ENCODE results near the gene FNIP1. TPM values are rescaled to one million over a fixed set of nuclear protein-coding genes. Genes with fewer than 3 reads are reported as not detected.
"Not testable (repeated sequence)": the region's sequence is repeated elsewhere in the genome, so short reads cannot be mapped to it uniquely, and the experiment has no call there.

The FNIP1 gene
- total RNA-seq, 5 donors from 2014 or later (not counting 1 experiment from before 2014, with no cell fraction given) = 26.7 to 32.7 (median 27.7) TPM

GRCh38 chr5:131782717-131783116, 14.1 kb downstream of the FNIP1 start:
- H3K4me1 ChIP-seq (ENCODE audit: control insufficient read depth in 1 of 2, extremely low read depth in 1 of 2, insufficient read depth in 2 of 2, low read length in 2 of 2) = peaks cover 0 to 2% of the 10 kb centered on the region in 2 experiments
- no peak for ATAC-seq (replicated peaks in 1 of 4)
- no peaks in the 10 kb centered on the region for H3K27me3 ChIP-seq (replicated peaks in 1 of 2; ENCODE audit: control insufficient read depth in 2 of 2, extremely low read depth in 1 of 2, insufficient read depth in 2 of 2, low read length in 1 of 2)
- CTCF ChIA-PET = interaction anchor here in 1 of 2 donors (0.7 kb wide), 1 partner anchor 54 kb away, joined by 3 read pairs; no protein-coding TSS in a partner anchor
- H3K27me3 Mint-ChIP-seq = no peaks in the 10 kb centered on the region
- no peak for DNase-seq
- H3K4me3 ChIP-seq (ENCODE audit: control insufficient read depth in 1 of 2, extremely low read depth in 1 of 2, low read length in 1 of 2) = no peak overlapping the region
- H3K36me3 ChIP-seq (ENCODE audit: control insufficient read depth in 2 of 2, extremely low read depth in 1 of 2, insufficient read depth in 1 of 2, low read length in 1 of 2) = peaks cover 0 to 4% of the 10 kb centered on the region in 2 donors
- no CpG with 5 or more reads among the region's 11 CpGs for WGBS (ENCODE audit: insufficient coverage)
- no peaks in the 10 kb centered on the region for H3K9me3 ChIP-seq
- peaks cover 47 to 55% (median 53%) of the 10 kb centered on the region in 3 donors for H3K4me1 Mint-ChIP-seq
- H3K27ac ChIP-seq (ENCODE audit: low read length) = no peak overlapping the region
- no peaks in the 10 kb centered on the region for H3K9me3 Mint-ChIP-seq
- peaks cover 27% of the 10 kb centered on the region for H3K36me3 Mint-ChIP-seq
- no peak overlapping the region for H3K4me3 Mint-ChIP-seq
- H3K27ac Mint-ChIP-seq = no peak overlapping the region
- POLR2A ChIA-PET = interaction anchor here (0.7 kb wide), 2 partner anchors 120 to 308 kb away, joined by 3 to 5 read pairs; no protein-coding TSS in a partner anchor

GRCh38 chr5:131778141-131778540, 18.7 kb downstream of the FNIP1 start:
- Mint-ChIP-seq H3K4me1 (peaks cover 41 to 49% (median 46%) of the 10 kb centered on the region in 3 donors), H3K36me3 (peaks cover 23% of the 10 kb centered on the region)
- POLR2A ChIA-PET; H3K27ac ChIP-seq (ENCODE audit: low read length); H3K27ac Mint-ChIP-seq; H3K9me3 Mint-ChIP-seq; H3K4me1 ChIP-seq (ENCODE audit: control insufficient read depth in 1 of 2, extremely low read depth in 1 of 2, insufficient read depth in 2 of 2, low read length in 2 of 2); H3K36me3 ChIP-seq (ENCODE audit: control insufficient read depth in 2 of 2, extremely low read depth in 1 of 2, insufficient read depth in 1 of 2, low read length in 1 of 2); DNase-seq; H3K4me3 Mint-ChIP-seq; H3K9me3 ChIP-seq; H3K4me3 ChIP-seq (ENCODE audit: control insufficient read depth in 1 of 2, extremely low read depth in 1 of 2, low read length in 1 of 2); H3K27me3 Mint-ChIP-seq; ATAC-seq (replicated peaks in 1 of 4); H3K27me3 ChIP-seq (replicated peaks in 1 of 2; ENCODE audit: control insufficient read depth in 2 of 2, extremely low read depth in 1 of 2, insufficient read depth in 2 of 2, low read length in 1 of 2); CTCF ChIA-PET: not testable (repeated sequence)
- WGBS (ENCODE audit: insufficient coverage) = no CpG with 5 or more reads among the region's 1 CpG

- peaks cover 8% of the 10 kb centered on the region for H3K36me3 Mint-ChIP-seq
- no peaks in the 10 kb centered on the region for H3K9me3 Mint-ChIP-seq
- no peak overlapping the region for H3K4me3 Mint-ChIP-seq
- Histone ChIP-seq H3K4me1 (ENCODE audit: control insufficient read depth in 1 of 2, extremely low read depth in 1 of 2, insufficient read depth in 2 of 2, low read length in 2 of 2) (peaks cover 0 to 3% of the 10 kb centered on the region in 2 experiments), H3K36me3 (ENCODE audit: control insufficient read depth in 2 of 2, extremely low read depth in 1 of 2, insufficient read depth in 1 of 2, low read length in 1 of 2) (no peaks in the 10 kb centered on the region), H3K4me3 (ENCODE audit: control insufficient read depth in 1 of 2, extremely low read depth in 1 of 2, low read length in 1 of 2) (no peak overlapping the region), H3K9me3 (no peaks in the 10 kb centered on the region), H3K27me3 (replicated peaks in 1 of 2; ENCODE audit: control insufficient read depth in 2 of 2, extremely low read depth in 1 of 2, insufficient read depth in 2 of 2, low read length in 1 of 2) (no peaks in the 10 kb centered on the region), H3K27ac (ENCODE audit: low read length) (no peak overlapping the region)
- no CpG with 5 or more reads among the region's 1 CpG for WGBS (ENCODE audit: insufficient coverage)
- CTCF ChIA-PET = no interaction called here
- POLR2A ChIA-PET = no interaction called here
- DNase-seq = no peak
- no peaks in the 10 kb centered on the region for H3K27me3 Mint-ChIP-seq
- H3K4me1 Mint-ChIP-seq = peaks cover 25 to 40% (median 34%) of the 10 kb centered on the region in 3 donors
- H3K27ac Mint-ChIP-seq = no peak overlapping the region
- ATAC-seq (replicated peaks in 1 of 4) = no peak
These were observed 20.4 kb downstream of the FNIP1 start for GRCh38 chr5:131776450-131776849.

- DNase-seq (no peak), ATAC-seq (replicated peaks in 1 of 4) (no peak)
- no peaks in the 10 kb centered on the region for H3K9me3 ChIP-seq
- H3K27ac ChIP-seq (ENCODE audit: low read length) = no peak overlapping the region
- Mint-ChIP-seq H3K4me1 (peaks cover 18 to 40% (median 32%) of the 10 kb centered on the region in 3 donors), H3K27me3 (no peaks in the 10 kb centered on the region), H3K36me3 (no peaks in the 10 kb centered on the region), H3K27ac (no peak overlapping the region), H3K4me3 (no peak overlapping the region), H3K9me3 (no peaks in the 10 kb centered on the region)
- CTCF ChIA-PET = no interaction called here
- no CpG with 5 or more reads among the region's 4 CpGs for whole genome bisulfite sequencing (ENCODE audit: insufficient coverage)
- H3K4me3 ChIP-seq (ENCODE audit: control insufficient read depth in 1 of 2, extremely low read depth in 1 of 2, low read length in 1 of 2) = no peak overlapping the region
- peaks cover 0 to 3% of the 10 kb centered on the region in 2 experiments for H3K4me1 ChIP-seq (ENCODE audit: control insufficient read depth in 1 of 2, extremely low read depth in 1 of 2, insufficient read depth in 2 of 2, low read length in 2 of 2)
- POLR2A ChIA-PET = interaction anchor here in 1 of 2 donors (0.7 to 1.0 kb wide), 2 partner anchors 21 to 35 kb away, joined by 3 to 7 read pairs; no protein-coding TSS in a partner anchor
- H3K27me3 ChIP-seq (replicated peaks in 1 of 2; ENCODE audit: control insufficient read depth in 2 of 2, extremely low read depth in 1 of 2, insufficient read depth in 2 of 2, low read length in 1 of 2) = no peaks in the 10 kb centered on the region
- H3K36me3 ChIP-seq (ENCODE audit: control insufficient read depth in 2 of 2, extremely low read depth in 1 of 2, insufficient read depth in 1 of 2, low read length in 1 of 2) = no peaks in the 10 kb centered on the region
These were observed 22.0 kb downstream of the FNIP1 start for GRCh38 chr5:131774652-131775367.

GRCh38 chr5:131773805-131774204, 23.0 kb downstream of the FNIP1 start:
- DNase-seq = no peak
- Mint-ChIP-seq H3K9me3 (no peaks in the 10 kb centered on the region), H3K36me3 (no peaks in the 10 kb centered on the region), H3K27me3 (no peaks in the 10 kb centered on the region), H3K4me1 (peaks cover 18 to 45% (median 38%) of the 10 kb centered on the region in 3 donors), H3K27ac (no peak overlapping the region), H3K4me3 (no peak overlapping the region)
- no peak overlapping the region for H3K4me3 ChIP-seq (ENCODE audit: control insufficient read depth in 1 of 2, extremely low read depth in 1 of 2, low read length in 1 of 2)
- no peaks in the 10 kb centered on the region for H3K36me3 ChIP-seq (ENCODE audit: control insufficient read depth in 2 of 2, extremely low read depth in 1 of 2, insufficient read depth in 1 of 2, low read length in 1 of 2)
- no peak for ATAC-seq (replicated peaks in 1 of 4)
- CTCF ChIA-PET = interaction anchor here (0.5 to 0.6 kb wide), 2 partner anchors 47 to 354 kb away, joined by 4 to 7 read pairs; no protein-coding TSS in a partner anchor
- no peak overlapping the region for H3K27ac ChIP-seq (ENCODE audit: low read length)
- POLR2A ChIA-PET = no interaction called here
- WGBS (ENCODE audit: insufficient coverage) = 100% methylated on average over 2 of the region's 2 CpGs
- H3K27me3 ChIP-seq (replicated peaks in 1 of 2; ENCODE audit: control insufficient read depth in 2 of 2, extremely low read depth in 1 of 2, insufficient read depth in 2 of 2, low read length in 1 of 2) = no peaks in the 10 kb centered on the region
- H3K4me1 ChIP-seq (ENCODE audit: control insufficient read depth in 1 of 2, extremely low read depth in 1 of 2, insufficient read depth in 2 of 2, low read length in 2 of 2) = peaks cover 0 to 3% of the 10 kb centered on the region in 2 experiments
- no peaks in the 10 kb centered on the region for H3K9me3 ChIP-seq

GRCh38 chr5:131771692-131772091, 25.1 kb downstream of the FNIP1 start:
- no peaks in the 10 kb centered on the region for H3K9me3 Mint-ChIP-seq
- H3K36me3 Mint-ChIP-seq = peaks cover 3% of the 10 kb centered on the region
- DNase-seq = no peak
- no peak overlapping the region for H3K4me3 ChIP-seq (ENCODE audit: control insufficient read depth in 1 of 2, extremely low read depth in 1 of 2, low read length in 1 of 2)
- POLR2A ChIA-PET = no interaction called here
- no peak overlapping the region for H3K27ac ChIP-seq (ENCODE audit: low read length)
- WGBS (ENCODE audit: insufficient coverage) = 92% methylated on average over 2 of the region's 4 CpGs
- no peak overlapping the region for H3K4me3 Mint-ChIP-seq
- no peaks in the 10 kb centered on the region for H3K27me3 Mint-ChIP-seq
- peaks cover 10 to 37% (median 37%) of the 10 kb centered on the region in 3 donors for H3K4me1 Mint-ChIP-seq
- H3K36me3 ChIP-seq (ENCODE audit: control insufficient read depth in 2 of 2, extremely low read depth in 1 of 2, insufficient read depth in 1 of 2, low read length in 1 of 2) = peaks cover under 1 to 2% of the 10 kb centered on the region in 2 donors
- ATAC-seq (replicated peaks in 1 of 4) = no peak
- CTCF ChIA-PET = no interaction called here
- H3K4me1 ChIP-seq (ENCODE audit: control insufficient read depth in 1 of 2, extremely low read depth in 1 of 2, insufficient read depth in 2 of 2, low read length in 2 of 2) = peaks cover 0 to 3% of the 10 kb centered on the region in 2 experiments
- no peak overlapping the region for H3K27ac Mint-ChIP-seq
- H3K9me3 ChIP-seq = no peaks in the 10 kb centered on the region
- H3K27me3 ChIP-seq (replicated peaks in 1 of 2; ENCODE audit: control insufficient read depth in 2 of 2, extremely low read depth in 1 of 2, insufficient read depth in 2 of 2, low read length in 1 of 2) = no peaks in the 10 kb centered on the region

Data from T-cell (primary cell).